Measurements from ENCODE around the gene PID1. TPM values are rescaled to one million over a fixed set of nuclear protein-coding genes. Genes with fewer than 3 reads are reported as not detected.

PID1 gene
- total RNA-seq, 1 experiment from 2014 or later, result 2.6 TPM

GRCh38 chr2:229169751-229170150 lies 101.3 kb downstream of the PID1 start:
- DNase-seq (ENCODE audit: low spot score) (no peak), ATAC-seq (no peak)
- Mint-ChIP-seq H3K27ac (no peak overlapping the region), H3K9me3 (peaks cover 15% of the 10 kb centered on the region), H3K27me3 (ENCODE audit: low read depth) (no peaks in the 10 kb centered on the region), H3K4me3 (no peak overlapping the region), H3K4me1 (peaks cover 2% of the 10 kb centered on the region), H3K36me3 (no peaks in the 10 kb centered on the region)
- ChIA-PET POLR2A (no interaction called here), CTCF (no interaction called here)
- TF ChIP-seq ZNF423 (CRISPR knock-in tag; IDR thresholded peaks at IDR 0.05) (no peak), USF2 (CRISPR knock-in tag; IDR thresholded peaks at IDR 0.05) (no peak), ZNF232 (CRISPR knock-in tag; IDR thresholded peaks at IDR 0.05) (no peak), MXD4 (CRISPR knock-in tag; IDR thresholded peaks at IDR 0.05; ENCODE audit: borderline replicate concordance) (no peak), CBFB (CRISPR knock-in tag; IDR thresholded peaks at IDR 0.05; ENCODE audit: low read depth) (no peak), KAT7 (CRISPR knock-in tag; IDR thresholded peaks at IDR 0.05; ENCODE audit: borderline replicate concordance) (no peak), ESRRA (CRISPR knock-in tag; IDR thresholded peaks at IDR 0.05; ENCODE audit: borderline replicate concordance) (no peak), NR1H2 (CRISPR knock-in tag; IDR thresholded peaks at IDR 0.05) (no peak), NR2C2 (CRISPR knock-in tag; IDR thresholded peaks at IDR 0.05) (no peak), ZNF416 (CRISPR knock-in tag; IDR thresholded peaks at IDR 0.05) (no peak), GABPB1 (CRISPR knock-in tag; IDR thresholded peaks at IDR 0.05) (no peak), MYBL2 (CRISPR knock-in tag; IDR thresholded peaks at IDR 0.05) (no peak), CREB1 (CRISPR knock-in tag; IDR thresholded peaks at IDR 0.05) (no peak)
- TF ChIP-seq, protein P1, sequence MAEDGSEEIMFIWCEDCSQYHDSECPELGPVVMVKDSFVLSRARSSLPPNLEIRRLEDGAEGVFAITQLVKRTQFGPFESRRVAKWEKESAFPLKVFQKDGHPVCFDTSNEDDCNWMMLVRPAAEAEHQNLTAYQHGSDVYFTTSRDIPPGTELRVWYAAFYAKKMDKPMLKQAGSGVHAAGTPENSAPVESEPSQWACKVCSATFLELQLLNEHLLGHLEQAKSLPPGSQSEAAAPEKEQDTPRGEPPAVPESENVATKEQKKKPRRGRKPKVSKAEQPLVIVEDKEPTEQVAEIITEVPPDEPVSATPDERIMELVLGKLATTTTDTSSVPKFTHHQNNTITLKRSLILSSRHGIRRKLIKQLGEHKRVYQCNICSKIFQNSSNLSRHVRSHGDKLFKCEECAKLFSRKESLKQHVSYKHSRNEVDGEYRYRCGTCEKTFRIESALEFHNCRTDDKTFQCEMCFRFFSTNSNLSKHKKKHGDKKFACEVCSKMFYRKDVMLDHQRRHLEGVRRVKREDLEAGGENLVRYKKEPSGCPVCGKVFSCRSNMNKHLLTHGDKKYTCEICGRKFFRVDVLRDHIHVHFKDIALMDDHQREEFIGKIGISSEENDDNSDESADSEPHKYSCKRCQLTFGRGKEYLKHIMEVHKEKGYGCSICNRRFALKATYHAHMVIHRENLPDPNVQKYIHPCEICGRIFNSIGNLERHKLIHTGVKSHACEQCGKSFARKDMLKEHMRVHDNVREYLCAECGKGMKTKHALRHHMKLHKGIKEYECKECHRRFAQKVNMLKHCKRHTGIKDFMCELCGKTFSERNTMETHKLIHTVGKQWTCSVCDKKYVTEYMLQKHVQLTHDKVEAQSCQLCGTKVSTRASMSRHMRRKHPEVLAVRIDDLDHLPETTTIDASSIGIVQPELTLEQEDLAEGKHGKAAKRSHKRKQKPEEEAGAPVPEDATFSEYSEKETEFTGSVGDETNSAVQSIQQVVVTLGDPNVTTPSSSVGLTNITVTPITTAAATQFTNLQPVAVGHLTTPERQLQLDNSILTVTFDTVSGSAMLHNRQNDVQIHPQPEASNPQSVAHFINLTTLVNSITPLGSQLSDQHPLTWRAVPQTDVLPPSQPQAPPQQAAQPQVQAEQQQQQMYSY (CRISPR knock-in tag; IDR thresholded peaks at IDR 0.05), result no peak
- TF ChIP-seq, protein P2, sequence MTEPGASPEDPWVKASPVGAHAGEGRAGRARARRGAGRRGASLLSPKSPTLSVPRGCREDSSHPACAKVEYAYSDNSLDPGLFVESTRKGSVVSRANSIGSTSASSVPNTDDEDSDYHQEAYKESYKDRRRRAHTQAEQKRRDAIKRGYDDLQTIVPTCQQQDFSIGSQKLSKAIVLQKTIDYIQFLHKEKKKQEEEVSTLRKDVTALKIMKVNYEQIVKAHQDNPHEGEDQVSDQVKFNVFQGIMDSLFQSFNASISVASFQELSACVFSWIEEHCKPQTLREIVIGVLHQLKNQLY (CRISPR knock-in tag; IDR thresholded peaks at IDR 0.05), result no peak
- TF ChIP-seq, protein P3, sequence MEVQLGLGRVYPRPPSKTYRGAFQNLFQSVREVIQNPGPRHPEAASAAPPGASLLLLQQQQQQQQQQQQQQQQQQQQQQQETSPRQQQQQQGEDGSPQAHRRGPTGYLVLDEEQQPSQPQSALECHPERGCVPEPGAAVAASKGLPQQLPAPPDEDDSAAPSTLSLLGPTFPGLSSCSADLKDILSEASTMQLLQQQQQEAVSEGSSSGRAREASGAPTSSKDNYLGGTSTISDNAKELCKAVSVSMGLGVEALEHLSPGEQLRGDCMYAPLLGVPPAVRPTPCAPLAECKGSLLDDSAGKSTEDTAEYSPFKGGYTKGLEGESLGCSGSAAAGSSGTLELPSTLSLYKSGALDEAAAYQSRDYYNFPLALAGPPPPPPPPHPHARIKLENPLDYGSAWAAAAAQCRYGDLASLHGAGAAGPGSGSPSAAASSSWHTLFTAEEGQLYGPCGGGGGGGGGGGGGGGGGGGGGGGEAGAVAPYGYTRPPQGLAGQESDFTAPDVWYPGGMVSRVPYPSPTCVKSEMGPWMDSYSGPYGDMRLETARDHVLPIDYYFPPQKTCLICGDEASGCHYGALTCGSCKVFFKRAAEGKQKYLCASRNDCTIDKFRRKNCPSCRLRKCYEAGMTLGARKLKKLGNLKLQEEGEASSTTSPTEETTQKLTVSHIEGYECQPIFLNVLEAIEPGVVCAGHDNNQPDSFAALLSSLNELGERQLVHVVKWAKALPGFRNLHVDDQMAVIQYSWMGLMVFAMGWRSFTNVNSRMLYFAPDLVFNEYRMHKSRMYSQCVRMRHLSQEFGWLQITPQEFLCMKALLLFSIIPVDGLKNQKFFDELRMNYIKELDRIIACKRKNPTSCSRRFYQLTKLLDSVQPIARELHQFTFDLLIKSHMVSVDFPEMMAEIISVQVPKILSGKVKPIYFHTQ (CRISPR knock-in tag; IDR thresholded peaks at IDR 0.05), result no peak
- TF ChIP-seq, protein P4, sequence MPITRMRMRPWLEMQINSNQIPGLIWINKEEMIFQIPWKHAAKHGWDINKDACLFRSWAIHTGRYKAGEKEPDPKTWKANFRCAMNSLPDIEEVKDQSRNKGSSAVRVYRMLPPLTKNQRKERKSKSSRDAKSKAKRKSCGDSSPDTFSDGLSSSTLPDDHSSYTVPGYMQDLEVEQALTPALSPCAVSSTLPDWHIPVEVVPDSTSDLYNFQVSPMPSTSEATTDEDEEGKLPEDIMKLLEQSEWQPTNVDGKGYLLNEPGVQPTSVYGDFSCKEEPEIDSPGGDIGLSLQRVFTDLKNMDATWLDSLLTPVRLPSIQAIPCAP (CRISPR knock-in tag; IDR thresholded peaks at IDR 0.05), result no peak
- TF ChIP-seq, protein P5, sequence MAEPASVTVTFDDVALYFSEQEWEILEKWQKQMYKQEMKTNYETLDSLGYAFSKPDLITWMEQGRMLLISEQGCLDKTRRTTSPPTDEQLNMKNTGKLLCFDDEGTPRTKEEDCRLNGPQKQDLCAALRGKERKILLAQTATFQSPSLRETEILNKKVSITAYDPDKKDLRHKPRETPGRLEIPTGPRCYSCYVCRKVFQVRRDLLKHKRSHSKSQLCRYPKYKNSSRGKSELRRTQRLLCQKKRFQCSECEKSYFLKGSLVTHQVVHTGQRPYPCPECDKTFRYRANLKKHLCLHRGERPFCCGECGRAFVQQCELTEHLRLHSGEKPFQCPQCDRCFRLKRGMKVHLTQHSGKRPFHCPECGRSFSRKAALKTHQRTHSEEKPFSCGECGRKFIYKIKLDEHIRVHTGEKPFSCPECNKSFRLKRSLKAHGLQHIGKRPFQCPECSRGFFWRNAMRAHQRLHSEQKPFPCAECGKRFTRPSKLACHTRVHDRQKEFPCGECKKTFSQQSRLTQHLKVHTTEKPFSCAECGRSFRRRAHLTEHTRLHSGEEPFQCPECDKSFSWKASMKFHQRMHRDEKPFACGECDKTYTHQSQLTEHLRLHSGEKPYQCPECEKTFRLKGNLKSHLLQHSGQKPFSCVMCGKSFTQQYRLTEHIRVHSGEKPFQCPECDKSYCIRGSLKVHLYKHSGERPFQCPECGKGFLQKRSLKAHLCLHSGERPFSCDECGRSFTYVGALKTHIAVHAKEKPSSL (CRISPR knock-in tag; conservative IDR thresholded peaks at IDR 0.05), result no peak
- TF ChIP-seq, protein P6, sequence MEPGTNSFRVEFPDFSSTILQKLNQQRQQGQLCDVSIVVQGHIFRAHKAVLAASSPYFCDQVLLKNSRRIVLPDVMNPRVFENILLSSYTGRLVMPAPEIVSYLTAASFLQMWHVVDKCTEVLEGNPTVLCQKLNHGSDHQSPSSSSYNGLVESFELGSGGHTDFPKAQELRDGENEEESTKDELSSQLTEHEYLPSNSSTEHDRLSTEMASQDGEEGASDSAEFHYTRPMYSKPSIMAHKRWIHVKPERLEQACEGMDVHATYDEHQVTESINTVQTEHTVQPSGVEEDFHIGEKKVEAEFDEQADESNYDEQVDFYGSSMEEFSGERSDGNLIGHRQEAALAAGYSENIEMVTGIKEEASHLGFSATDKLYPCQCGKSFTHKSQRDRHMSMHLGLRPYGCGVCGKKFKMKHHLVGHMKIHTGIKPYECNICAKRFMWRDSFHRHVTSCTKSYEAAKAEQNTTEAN (CRISPR knock-in tag; IDR thresholded peaks at IDR 0.05), result no peak
- TF ChIP-seq, protein P7, sequence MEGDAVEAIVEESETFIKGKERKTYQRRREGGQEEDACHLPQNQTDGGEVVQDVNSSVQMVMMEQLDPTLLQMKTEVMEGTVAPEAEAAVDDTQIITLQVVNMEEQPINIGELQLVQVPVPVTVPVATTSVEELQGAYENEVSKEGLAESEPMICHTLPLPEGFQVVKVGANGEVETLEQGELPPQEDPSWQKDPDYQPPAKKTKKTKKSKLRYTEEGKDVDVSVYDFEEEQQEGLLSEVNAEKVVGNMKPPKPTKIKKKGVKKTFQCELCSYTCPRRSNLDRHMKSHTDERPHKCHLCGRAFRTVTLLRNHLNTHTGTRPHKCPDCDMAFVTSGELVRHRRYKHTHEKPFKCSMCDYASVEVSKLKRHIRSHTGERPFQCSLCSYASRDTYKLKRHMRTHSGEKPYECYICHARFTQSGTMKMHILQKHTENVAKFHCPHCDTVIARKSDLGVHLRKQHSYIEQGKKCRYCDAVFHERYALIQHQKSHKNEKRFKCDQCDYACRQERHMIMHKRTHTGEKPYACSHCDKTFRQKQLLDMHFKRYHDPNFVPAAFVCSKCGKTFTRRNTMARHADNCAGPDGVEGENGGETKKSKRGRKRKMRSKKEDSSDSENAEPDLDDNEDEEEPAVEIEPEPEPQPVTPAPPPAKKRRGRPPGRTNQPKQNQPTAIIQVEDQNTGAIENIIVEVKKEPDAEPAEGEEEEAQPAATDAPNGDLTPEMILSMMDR (IDR thresholded peaks at IDR 0.05), result no peak
